WTC11 (cell line): ENCODE results near the gene EAF1. TPM values are rescaled to one million over a fixed set of nuclear protein-coding genes. Genes with fewer than 3 reads are reported as not detected.

ENCODE experiments used
- ATAC-seq: fragments of 200-7000 bp; cut with Tn5 transposase; 2 replicates; pipeline ENCODE4 v1.10.0; 2021; ENCODE audit warnings: mild to moderate bottlenecking, moderate library complexity
- CTCF ChIA-PET: fragments of 300-600 bp; sonication (Branson Sonifier 250); formaldehyde crosslinking; loops from one replicate; lab custom pipeline; 2021; ENCODE audit warnings: antibody characterized with exemption; lab: Charles Lee
- POLR2A ChIA-PET: fragments of 350-600 bp; sonication (Branson Sonifier 250); formaldehyde crosslinking; loops from one replicate; lab custom pipeline; 2021; ENCODE audit warnings: antibody characterized with exemption; lab: Charles Lee
- DNase-seq: peaks from one replicate; pipeline ENCODE4 v3.0.0; 2021; ENCODE audit warnings: low spot score
- H3K27ac Mint-ChIP-seq: 2 replicates; pipeline ENCODE4 v1.8.0; 2021; ENCODE audit warnings: mixed read lengths
- H3K27me3 Mint-ChIP-seq: 2 replicates; pipeline ENCODE4 v1.8.0; 2021; ENCODE audit warnings: low read depth, mild to moderate bottlenecking, moderate library complexity, mixed read lengths
- H3K36me3 Mint-ChIP-seq: 2 replicates; pipeline ENCODE4 v1.8.0; 2021; ENCODE audit warnings: mixed read lengths
- H3K4me1 Mint-ChIP-seq: 2 replicates; pipeline ENCODE4 v1.8.0; 2022; ENCODE audit warnings: mixed read lengths
- H3K4me3 Mint-ChIP-seq: 2 replicates; pipeline ENCODE4 v1.8.0; 2021; ENCODE audit warnings: mild to moderate bottlenecking, moderate library complexity, mixed read lengths
- H3K9me3 Mint-ChIP-seq: 2 replicates; pipeline ENCODE4 v1.8.0; 2021; ENCODE audit warnings: mixed read lengths
- AR ChIP-seq: fragments of 250-450 bp; sonication (Bioruptor Pico); IDR thresholded peaks from 2 replicates; pipeline ENCODE4 v1.9.0; 2021; ENCODE audit warnings: mild to moderate bottlenecking
- ATF2 ChIP-seq: sonication (generic); formaldehyde crosslinking; IDR thresholded peaks from 2 replicates; pipeline ENCODE4 v1.8.1; 2022; ENCODE audit warnings: low read depth, missing genetic modification reagents, borderline replicate concordance
- CREM ChIP-seq: sonication (generic); formaldehyde crosslinking; IDR thresholded peaks from 2 replicates; pipeline ENCODE4 v1.8.1; 2022; ENCODE audit warnings: mild to moderate bottlenecking, missing genetic modification reagents, moderate library complexity
- FOXP1 ChIP-seq: sonication (generic); formaldehyde crosslinking; IDR thresholded peaks from 2 replicates; pipeline ENCODE4 v1.8.0; 2022; ENCODE audit warnings: missing genetic modification reagents, mild to moderate bottlenecking, moderate library complexity, borderline replicate concordance
- GTF2I ChIP-seq: fragments of 250-450 bp; sonication (Bioruptor Pico); conservative IDR thresholded peaks from 2 replicates; pipeline ENCODE4 v1.4.0; 2021; ENCODE audit warnings: mild to moderate bottlenecking
- MYBL2 ChIP-seq: sonication (generic); formaldehyde crosslinking; IDR thresholded peaks from 2 replicates; pipeline ENCODE4 v1.8.1; 2023; ENCODE audit warnings: mild to moderate bottlenecking, moderate library complexity, missing genetic modification reagents
- NR3C1 ChIP-seq: sonication (generic); formaldehyde crosslinking; conservative IDR thresholded peaks from 2 replicates; pipeline ENCODE4 v1.8.1; 2023; ENCODE audit warnings: low read depth, mild to moderate bottlenecking, missing genetic modification reagents
- RELA ChIP-seq: sonication (generic); formaldehyde crosslinking; IDR thresholded peaks from 2 replicates; pipeline ENCODE4 v1.8.1; 2022; ENCODE audit warnings: missing genetic modification reagents, mild to moderate bottlenecking, borderline replicate concordance
- SP1 ChIP-seq: sonication (generic); formaldehyde crosslinking; conservative IDR thresholded peaks from 2 replicates; pipeline ENCODE4 v1.8.1; 2022; ENCODE audit warnings: missing genetic modification reagents
- USF1 ChIP-seq: sonication (generic); formaldehyde crosslinking; IDR thresholded peaks from 2 replicates; pipeline ENCODE4 v1.8.0; 2022; ENCODE audit warnings: mild to moderate bottlenecking, missing genetic modification reagents
- ZNF138 ChIP-seq: sonication (generic); formaldehyde crosslinking; conservative IDR thresholded peaks from 2 replicates; pipeline ENCODE4 v1.8.1; 2022; ENCODE audit warnings: mild to moderate bottlenecking, moderate library complexity, missing genetic modification reagents
- ZNF317 ChIP-seq: sonication (generic); formaldehyde crosslinking; IDR thresholded peaks from 2 replicates; pipeline ENCODE4 v1.8.1; 2023; ENCODE audit warnings: low read depth, mild to moderate bottlenecking, moderate library complexity, missing genetic modification reagents, borderline replicate concordance
- total RNA-seq: library from RNA; stranded (reverse); gene quantifications from 3 replicates; pipeline ENCODE4 v1.2.3, GENCODE V29; 2021
- TF ChIP-seq, protein P1 (sequence below): fragments of 250-450 bp; sonication (Bioruptor Pico); IDR thresholded peaks from 2 replicates; pipeline ENCODE4 v1.9.0; 2021; ENCODE audit warnings: mild to moderate bottlenecking, borderline replicate concordance
- TF ChIP-seq, protein P2 (sequence below): sonication (generic); formaldehyde crosslinking; IDR thresholded peaks from 2 replicates; pipeline ENCODE4 v1.8.1; 2023; ENCODE audit warnings: mild to moderate bottlenecking, missing genetic modification reagents
- TF ChIP-seq, protein P3 (sequence below): sonication (generic); formaldehyde crosslinking; conservative IDR thresholded peaks from 2 replicates; pipeline ENCODE4 v1.8.1; 2022; ENCODE audit warnings: mild to moderate bottlenecking, missing genetic modification reagents
- TF ChIP-seq, protein P4 (sequence below): fragments of 250-450 bp; sonication (Bioruptor Pico); IDR thresholded peaks from 2 replicates; pipeline ENCODE4 v2.1.2; 2022; ENCODE audit warnings: mild to moderate bottlenecking, moderate library complexity
- TF ChIP-seq, protein P5 (sequence below): fragments of 250-450 bp; sonication (Bioruptor Pico); IDR thresholded peaks from 2 replicates; pipeline ENCODE4 v1.9.0; 2021; ENCODE audit warnings: mild to moderate bottlenecking
- TF ChIP-seq, protein P6 (sequence below): sonication (generic); formaldehyde crosslinking; IDR thresholded peaks from 2 replicates; pipeline ENCODE4 v1.8.1; 2023; ENCODE audit warnings: mild to moderate bottlenecking, missing genetic modification reagents, moderate library complexity

EAF1 gene
- total RNA-seq, 1 experiment from 2014 or later: 25.4 TPM

GRCh38 chr3:15428539-15428938, 1.1 kb downstream of the EAF1 start:
- Mint-ChIP-seq H3K4me3 (peak overlapping the region; percentile 96), H3K27me3 (no peaks in the 10 kb centered on the region), H3K36me3 (peaks cover 38% of the 10 kb centered on the region), H3K27ac (no peak overlapping the region; the same call in 1 of the 2 replicates), H3K4me1 (peaks cover 24% of the 10 kb centered on the region), H3K9me3 (no peaks in the 10 kb centered on the region)
- TF ChIP-seq, protein P1, sequence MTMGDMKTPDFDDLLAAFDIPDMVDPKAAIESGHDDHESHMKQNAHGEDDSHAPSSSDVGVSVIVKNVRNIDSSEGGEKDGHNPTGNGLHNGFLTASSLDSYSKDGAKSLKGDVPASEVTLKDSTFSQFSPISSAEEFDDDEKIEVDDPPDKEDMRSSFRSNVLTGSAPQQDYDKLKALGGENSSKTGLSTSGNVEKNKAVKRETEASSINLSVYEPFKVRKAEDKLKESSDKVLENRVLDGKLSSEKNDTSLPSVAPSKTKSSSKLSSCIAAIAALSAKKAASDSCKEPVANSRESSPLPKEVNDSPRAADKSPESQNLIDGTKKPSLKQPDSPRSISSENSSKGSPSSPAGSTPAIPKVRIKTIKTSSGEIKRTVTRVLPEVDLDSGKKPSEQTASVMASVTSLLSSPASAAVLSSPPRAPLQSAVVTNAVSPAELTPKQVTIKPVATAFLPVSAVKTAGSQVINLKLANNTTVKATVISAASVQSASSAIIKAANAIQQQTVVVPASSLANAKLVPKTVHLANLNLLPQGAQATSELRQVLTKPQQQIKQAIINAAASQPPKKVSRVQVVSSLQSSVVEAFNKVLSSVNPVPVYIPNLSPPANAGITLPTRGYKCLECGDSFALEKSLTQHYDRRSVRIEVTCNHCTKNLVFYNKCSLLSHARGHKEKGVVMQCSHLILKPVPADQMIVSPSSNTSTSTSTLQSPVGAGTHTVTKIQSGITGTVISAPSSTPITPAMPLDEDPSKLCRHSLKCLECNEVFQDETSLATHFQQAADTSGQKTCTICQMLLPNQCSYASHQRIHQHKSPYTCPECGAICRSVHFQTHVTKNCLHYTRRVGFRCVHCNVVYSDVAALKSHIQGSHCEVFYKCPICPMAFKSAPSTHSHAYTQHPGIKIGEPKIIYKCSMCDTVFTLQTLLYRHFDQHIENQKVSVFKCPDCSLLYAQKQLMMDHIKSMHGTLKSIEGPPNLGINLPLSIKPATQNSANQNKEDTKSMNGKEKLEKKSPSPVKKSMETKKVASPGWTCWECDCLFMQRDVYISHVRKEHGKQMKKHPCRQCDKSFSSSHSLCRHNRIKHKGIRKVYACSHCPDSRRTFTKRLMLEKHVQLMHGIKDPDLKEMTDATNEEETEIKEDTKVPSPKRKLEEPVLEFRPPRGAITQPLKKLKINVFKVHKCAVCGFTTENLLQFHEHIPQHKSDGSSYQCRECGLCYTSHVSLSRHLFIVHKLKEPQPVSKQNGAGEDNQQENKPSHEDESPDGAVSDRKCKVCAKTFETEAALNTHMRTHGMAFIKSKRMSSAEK (CRISPR knock-in tag): no peak
- TF ChIP-seq AR (CRISPR knock-in tag): no peak
- no peak for TF ChIP-seq NR3C1
- TF ChIP-seq, protein P2, sequence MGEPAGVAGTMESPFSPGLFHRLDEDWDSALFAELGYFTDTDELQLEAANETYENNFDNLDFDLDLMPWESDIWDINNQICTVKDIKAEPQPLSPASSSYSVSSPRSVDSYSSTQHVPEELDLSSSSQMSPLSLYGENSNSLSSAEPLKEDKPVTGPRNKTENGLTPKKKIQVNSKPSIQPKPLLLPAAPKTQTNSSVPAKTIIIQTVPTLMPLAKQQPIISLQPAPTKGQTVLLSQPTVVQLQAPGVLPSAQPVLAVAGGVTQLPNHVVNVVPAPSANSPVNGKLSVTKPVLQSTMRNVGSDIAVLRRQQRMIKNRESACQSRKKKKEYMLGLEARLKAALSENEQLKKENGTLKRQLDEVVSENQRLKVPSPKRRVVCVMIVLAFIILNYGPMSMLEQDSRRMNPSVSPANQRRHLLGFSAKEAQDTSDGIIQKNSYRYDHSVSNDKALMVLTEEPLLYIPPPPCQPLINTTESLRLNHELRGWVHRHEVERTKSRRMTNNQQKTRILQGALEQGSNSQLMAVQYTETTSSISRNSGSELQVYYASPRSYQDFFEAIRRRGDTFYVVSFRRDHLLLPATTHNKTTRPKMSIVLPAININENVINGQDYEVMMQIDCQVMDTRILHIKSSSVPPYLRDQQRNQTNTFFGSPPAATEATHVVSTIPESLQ (CRISPR knock-in tag): no peak
- TF ChIP-seq ZNF317 (CRISPR knock-in tag): no peak
- TF ChIP-seq, protein P3, sequence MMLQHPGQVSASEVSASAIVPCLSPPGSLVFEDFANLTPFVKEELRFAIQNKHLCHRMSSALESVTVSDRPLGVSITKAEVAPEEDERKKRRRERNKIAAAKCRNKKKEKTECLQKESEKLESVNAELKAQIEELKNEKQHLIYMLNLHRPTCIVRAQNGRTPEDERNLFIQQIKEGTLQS (CRISPR knock-in tag): no peak
- TF ChIP-seq FOXP1 (CRISPR knock-in tag): no peak
- no peak for TF ChIP-seq GTF2I (CRISPR knock-in tag)
- no peak for TF ChIP-seq ZNF138 (CRISPR knock-in tag)
- no peak for TF ChIP-seq CREM
- no peak for TF ChIP-seq MYBL2 (CRISPR knock-in tag)
- TF ChIP-seq, protein P4, sequence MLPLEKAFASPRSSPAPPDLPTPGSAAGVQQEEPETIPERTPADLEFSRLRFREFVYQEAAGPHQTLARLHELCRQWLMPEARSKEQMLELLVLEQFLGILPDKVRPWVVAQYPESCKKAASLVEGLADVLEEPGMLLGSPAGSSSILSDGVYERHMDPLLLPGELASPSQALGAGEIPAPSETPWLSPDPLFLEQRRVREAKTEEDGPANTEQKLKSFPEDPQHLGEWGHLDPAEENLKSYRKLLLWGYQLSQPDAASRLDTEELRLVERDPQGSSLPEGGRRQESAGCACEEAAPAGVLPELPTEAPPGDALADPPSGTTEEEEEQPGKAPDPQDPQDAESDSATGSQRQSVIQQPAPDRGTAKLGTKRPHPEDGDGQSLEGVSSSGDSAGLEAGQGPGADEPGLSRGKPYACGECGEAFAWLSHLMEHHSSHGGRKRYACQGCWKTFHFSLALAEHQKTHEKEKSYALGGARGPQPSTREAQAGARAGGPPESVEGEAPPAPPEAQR (CRISPR knock-in tag): no peak
- TF ChIP-seq, protein P5, sequence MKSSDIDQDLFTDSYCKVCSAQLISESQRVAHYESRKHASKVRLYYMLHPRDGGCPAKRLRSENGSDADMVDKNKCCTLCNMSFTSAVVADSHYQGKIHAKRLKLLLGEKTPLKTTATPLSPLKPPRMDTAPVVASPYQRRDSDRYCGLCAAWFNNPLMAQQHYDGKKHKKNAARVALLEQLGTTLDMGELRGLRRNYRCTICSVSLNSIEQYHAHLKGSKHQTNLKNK (CRISPR knock-in tag): no peak
- no peak for TF ChIP-seq ATF2 (CRISPR knock-in tag)
- TF ChIP-seq RELA (CRISPR knock-in tag): no peak
- TF ChIP-seq USF1 (CRISPR knock-in tag): no peak
- TF ChIP-seq, protein P6, sequence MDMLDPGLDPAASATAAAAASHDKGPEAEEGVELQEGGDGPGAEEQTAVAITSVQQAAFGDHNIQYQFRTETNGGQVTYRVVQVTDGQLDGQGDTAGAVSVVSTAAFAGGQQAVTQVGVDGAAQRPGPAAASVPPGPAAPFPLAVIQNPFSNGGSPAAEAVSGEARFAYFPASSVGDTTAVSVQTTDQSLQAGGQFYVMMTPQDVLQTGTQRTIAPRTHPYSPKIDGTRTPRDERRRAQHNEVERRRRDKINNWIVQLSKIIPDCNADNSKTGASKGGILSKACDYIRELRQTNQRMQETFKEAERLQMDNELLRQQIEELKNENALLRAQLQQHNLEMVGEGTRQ: no peak
- no peak for TF ChIP-seq SP1 (CRISPR knock-in tag)
- POLR2A ChIA-PET: no interaction called here
- CTCF ChIA-PET: no interaction called here
- no peak for ATAC-seq
- no peak for DNase-seq
